ENCODE measurements around the gene DSG1.

- TF ChIP-seq POLR2AphosphoS5 (IDR thresholded peaks at IDR 0.05) (peak in 1 of 3 donors; percentile 42), CTCF (IDR thresholded peaks at IDR 0.05) (no peak), POLR2A (IDR thresholded peaks at IDR 0.05) (no peak), EP300 (IDR thresholded peaks at IDR 0.05) (no peak)
Observed at GRCh38 chr18:31274931-31275330, 43.0 kb upstream of the DSG1 start.
